KMS-11 (cell line): ENCODE results near the gene VCL.

Source experiments
- H2AFZ ChIP-seq: fragments of 200-600 bp; sonication (generic); 2 replicates; pipeline ENCODE4 v1.6.1; 2016; ENCODE audit warnings: antibody characterized with exemption, mixed run types, low read depth
- H3K27ac ChIP-seq: fragments of 200-600 bp; sonication (generic); 2 replicates; pipeline ENCODE4 v1.6.1; 2016; ENCODE audit warnings: mild to moderate bottlenecking, mixed run types
- H3K27me3 ChIP-seq: fragments of 200-600 bp; sonication (generic); 2 replicates; pipeline ENCODE4 v1.6.1; 2017; ENCODE audit warnings: mild to moderate bottlenecking, low read depth, mixed run types, moderate library complexity; ENCODE audit not compliant: insufficient read depth
- H3K36me3 ChIP-seq: fragments of 200-600 bp; sonication (generic); 2 replicates; pipeline ENCODE4 v1.6.1; 2017; ENCODE audit warnings: mild to moderate bottlenecking, mixed run types; ENCODE audit not compliant: insufficient read depth
- H3K4me1 ChIP-seq: fragments of 200-600 bp; sonication (generic); 2 replicates; pipeline ENCODE4 v1.6.1; 2016; ENCODE audit warnings: mild to moderate bottlenecking, low read depth, mixed run types; ENCODE audit not compliant: poor library complexity, severe bottlenecking
- H3K4me2 ChIP-seq: fragments of 200-600 bp; sonication (generic); 2 replicates; pipeline ENCODE4 v1.7.0; 2016; ENCODE audit warnings: mild to moderate bottlenecking, mixed run types
- H3K4me3 ChIP-seq: fragments of 200-600 bp; sonication (generic); IDR thresholded peaks from 2 replicates; pipeline ENCODE4 v1.6.1; 2017; ENCODE audit warnings: low read depth, low read length, mixed read lengths; ENCODE audit not compliant: insufficient read depth
- H3K79me2 ChIP-seq: fragments of 200-600 bp; sonication (generic); 2 replicates; pipeline ENCODE4 v1.6.1; 2016; ENCODE audit warnings: low read depth, mixed run types; ENCODE audit not compliant: insufficient read depth
- H3K9ac ChIP-seq: fragments of 200-600 bp; sonication (generic); 2 replicates; pipeline ENCODE4 v1.6.1; 2016; ENCODE audit warnings: mild to moderate bottlenecking, mixed run types
- H4K20me1 ChIP-seq: fragments of 200-600 bp; sonication (generic); 2 replicates; pipeline ENCODE4 v1.6.1; 2016; ENCODE audit warnings: mild to moderate bottlenecking, mixed run types; ENCODE audit not compliant: insufficient read depth
- TF ChIP-seq, protein P1 (sequence below): fragments of 200-600 bp; sonication (generic); conservative IDR thresholded peaks from 2 replicates; pipeline ENCODE4 v1.6.1; 2017; ENCODE audit warnings: low read depth, mild to moderate bottlenecking, antibody characterized with exemption, low read length, moderate library complexity, mixed read lengths

VCL gene

GRCh38 chr10:74050653-74051052 lies 52.7 kb downstream of the VCL start:
- TF ChIP-seq, protein P1, sequence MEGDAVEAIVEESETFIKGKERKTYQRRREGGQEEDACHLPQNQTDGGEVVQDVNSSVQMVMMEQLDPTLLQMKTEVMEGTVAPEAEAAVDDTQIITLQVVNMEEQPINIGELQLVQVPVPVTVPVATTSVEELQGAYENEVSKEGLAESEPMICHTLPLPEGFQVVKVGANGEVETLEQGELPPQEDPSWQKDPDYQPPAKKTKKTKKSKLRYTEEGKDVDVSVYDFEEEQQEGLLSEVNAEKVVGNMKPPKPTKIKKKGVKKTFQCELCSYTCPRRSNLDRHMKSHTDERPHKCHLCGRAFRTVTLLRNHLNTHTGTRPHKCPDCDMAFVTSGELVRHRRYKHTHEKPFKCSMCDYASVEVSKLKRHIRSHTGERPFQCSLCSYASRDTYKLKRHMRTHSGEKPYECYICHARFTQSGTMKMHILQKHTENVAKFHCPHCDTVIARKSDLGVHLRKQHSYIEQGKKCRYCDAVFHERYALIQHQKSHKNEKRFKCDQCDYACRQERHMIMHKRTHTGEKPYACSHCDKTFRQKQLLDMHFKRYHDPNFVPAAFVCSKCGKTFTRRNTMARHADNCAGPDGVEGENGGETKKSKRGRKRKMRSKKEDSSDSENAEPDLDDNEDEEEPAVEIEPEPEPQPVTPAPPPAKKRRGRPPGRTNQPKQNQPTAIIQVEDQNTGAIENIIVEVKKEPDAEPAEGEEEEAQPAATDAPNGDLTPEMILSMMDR = no peak
- H3K79me2 ChIP-seq = no peaks in the 10 kb centered on the region
- no peaks in the 10 kb centered on the region for H3K36me3 ChIP-seq
- H3K27ac ChIP-seq = no peak overlapping the region
- no peak overlapping the region for H3K4me3 ChIP-seq
- no peaks in the 10 kb centered on the region for H4K20me1 ChIP-seq
- no peak overlapping the region for H3K4me2 ChIP-seq
- no peaks in the 10 kb centered on the region for H3K27me3 ChIP-seq
- H3K4me1 ChIP-seq = peaks cover 40% of the 10 kb centered on the region
- no peak overlapping the region for H3K9ac ChIP-seq
- no peak overlapping the region for H2AFZ ChIP-seq

DNA sequence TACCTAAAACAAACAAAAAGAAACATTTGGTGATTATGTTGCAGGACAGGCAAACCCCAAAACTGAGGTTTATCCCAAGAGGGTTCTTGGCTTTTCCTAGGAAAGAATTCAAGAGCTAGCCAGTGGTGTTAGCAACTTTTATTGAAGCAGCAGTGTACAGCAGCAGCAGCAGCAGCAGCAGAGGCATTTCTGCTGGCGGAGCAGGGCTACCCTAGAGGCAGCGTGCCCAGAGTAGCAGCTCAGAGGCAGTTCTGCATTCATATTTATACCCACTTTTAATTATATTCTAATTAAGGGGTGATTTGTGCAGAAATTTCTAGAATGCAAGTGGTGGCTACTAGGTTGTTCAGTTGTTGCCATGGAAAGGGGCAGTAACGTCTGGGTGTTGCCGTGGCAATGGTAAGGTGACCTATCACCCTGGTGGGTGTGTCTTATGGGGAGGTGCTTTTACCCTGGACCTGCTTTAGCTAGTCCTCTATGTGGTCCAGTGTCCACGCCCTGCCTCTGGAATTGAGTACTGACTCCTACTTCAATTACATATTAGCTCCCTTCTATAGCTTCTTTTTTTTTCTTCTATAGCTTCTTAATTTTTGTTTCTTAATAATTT lies 53.9 kb downstream of the VCL start:
- Histone ChIP-seq H3K4me1 (peaks cover 40% of the 10 kb centered on the region), H3K4me3 (no peak overlapping the region), H3K9ac (no peak overlapping the region), H3K4me2 (no peak overlapping the region), H3K27ac (no peak overlapping the region), H3K79me2 (no peaks in the 10 kb centered on the region), H2AFZ (no peak overlapping the region), H3K36me3 (no peaks in the 10 kb centered on the region), H3K27me3 (no peaks in the 10 kb centered on the region), H4K20me1 (no peaks in the 10 kb centered on the region)
- TF ChIP-seq, protein P1 = no peak

GRCh38 chr10:74052994-74053393 lies 55.1 kb downstream of the VCL start:
- Histone ChIP-seq H3K4me1 (peaks cover 38% of the 10 kb centered on the region), H3K27me3 (no peaks in the 10 kb centered on the region), H3K27ac (no peak overlapping the region), H3K4me2 (no peak overlapping the region), H2AFZ (no peak overlapping the region), H3K36me3 (no peaks in the 10 kb centered on the region), H3K9ac (no peak overlapping the region), H3K4me3 (no peak overlapping the region), H3K79me2 (no peaks in the 10 kb centered on the region), H4K20me1 (no peaks in the 10 kb centered on the region)
- TF ChIP-seq, protein P1 = no peak

- H3K79me2 ChIP-seq = no peaks in the 10 kb centered on the region
- H3K4me2 ChIP-seq = no peak overlapping the region; the same call in 1 of the 2 replicates
- TF ChIP-seq, protein P1 = no peak
- no peak overlapping the region for H3K4me3 ChIP-seq
- no peaks in the 10 kb centered on the region for H3K36me3 ChIP-seq
- no peaks in the 10 kb centered on the region for H4K20me1 ChIP-seq
- H3K9ac ChIP-seq = no peak overlapping the region
- no peak overlapping the region for H3K27ac ChIP-seq
- no peak overlapping the region for H2AFZ ChIP-seq
- H3K4me1 ChIP-seq = peaks cover 29% of the 10 kb centered on the region
- no peaks in the 10 kb centered on the region for H3K27me3 ChIP-seq
These were observed 57.6 kb downstream of the VCL start for GRCh38 chr10:74055383-74056049.
